ENCODE data around the gene SMYD3.

Gene SMYD3

DNA sequence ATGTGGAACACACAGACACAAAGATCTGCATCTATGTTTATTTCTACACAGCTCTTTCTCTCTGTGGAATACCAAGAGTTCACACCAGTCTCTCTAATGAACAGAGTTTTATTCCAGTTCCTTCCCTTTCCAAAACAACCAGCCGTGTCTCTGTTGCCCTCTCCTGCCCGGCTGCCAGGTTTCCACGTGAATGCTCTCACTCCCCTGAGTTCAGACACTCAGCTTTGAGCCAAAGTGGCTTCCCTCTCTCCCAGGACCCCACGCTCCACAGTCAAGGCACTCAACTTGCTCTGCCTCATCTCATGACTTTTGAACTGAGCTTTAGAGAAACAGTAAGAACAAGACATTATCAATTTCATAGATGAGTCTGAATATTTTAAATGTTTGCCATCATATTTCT lies 488.9 kb downstream of the SMYD3 start:
- TF ChIP-seq CTCF (IDR thresholded peaks at IDR 0.05), result no peak
- Histone ChIP-seq H3K4me2 (ENCODE audit: low read length) (no peak overlapping the region), H3K4me1 (no peaks in the 10 kb centered on the region), H3K9ac (no peak overlapping the region), H3K4me3 (ENCODE audit: low read depth, low read length) (no peak overlapping the region), H3K79me2 (no peaks in the 10 kb centered on the region), H3K36me3 (ENCODE audit: control insufficient read depth, insufficient read depth, low read length) (no peaks in the 10 kb centered on the region), H3K27ac (no peak overlapping the region), H3K27me3 (ENCODE audit: control insufficient read depth, insufficient read depth, low read length) (no peaks in the 10 kb centered on the region), H3K9me3 (ENCODE audit: control insufficient read depth, low read length) (no peaks in the 10 kb centered on the region), H2AFZ (no peak overlapping the region)

DNA sequence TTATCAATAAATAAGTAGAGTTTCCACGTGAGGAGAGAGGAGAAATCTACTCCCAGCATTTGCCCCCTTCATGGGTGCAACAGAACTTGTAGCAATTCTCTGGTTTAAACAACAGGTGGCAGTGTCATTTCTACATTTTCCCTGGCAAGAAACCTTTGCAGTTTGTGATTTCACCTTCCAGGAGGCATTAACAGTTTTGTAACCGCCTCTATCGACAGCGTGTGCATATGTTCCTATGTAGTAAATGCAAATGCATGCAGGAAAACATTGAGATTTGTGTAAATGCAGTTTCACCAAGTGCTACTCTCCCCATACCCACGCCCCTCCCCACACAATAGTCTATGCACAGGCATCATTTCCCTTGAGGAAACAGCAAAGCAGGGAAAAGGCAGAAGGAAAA lies 494.7 kb downstream of the SMYD3 start:
- no peaks in the 10 kb centered on the region for H3K36me3 ChIP-seq (ENCODE audit: control insufficient read depth, insufficient read depth, low read length)
- H3K79me2 ChIP-seq, result no peaks in the 10 kb centered on the region
- TF ChIP-seq CTCF (IDR thresholded peaks at IDR 0.05), result no peak
- H3K27ac ChIP-seq, result no peak overlapping the region
- no peak overlapping the region for H3K4me2 ChIP-seq (ENCODE audit: low read length)
- no peak overlapping the region for H3K9ac ChIP-seq
- no peaks in the 10 kb centered on the region for H3K9me3 ChIP-seq (ENCODE audit: control insufficient read depth, low read length)
- H2AFZ ChIP-seq, result no peak overlapping the region
- H3K4me1 ChIP-seq, result no peaks in the 10 kb centered on the region
- H3K4me3 ChIP-seq (ENCODE audit: low read depth, low read length), result no peak overlapping the region
- H3K27me3 ChIP-seq (ENCODE audit: control insufficient read depth, insufficient read depth, low read length), result no peaks in the 10 kb centered on the region

DNA sequence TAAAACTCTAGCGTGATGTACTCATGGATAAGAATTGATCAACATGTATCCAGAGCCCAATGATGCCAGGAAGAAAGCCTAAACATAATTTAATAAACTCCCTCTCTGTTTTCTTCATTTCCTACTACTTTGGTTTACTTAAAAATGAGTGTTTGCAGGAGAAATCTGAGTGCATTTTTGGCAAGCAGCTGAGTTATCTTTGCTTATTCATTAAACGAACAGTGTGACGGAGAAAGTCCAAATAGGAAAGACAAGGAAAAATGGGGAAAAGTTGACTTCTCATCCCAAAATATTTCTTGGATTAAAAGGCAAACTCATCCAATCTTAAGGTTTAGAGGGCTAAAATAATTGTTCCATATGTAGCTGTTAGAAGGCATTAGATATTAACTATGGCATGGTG lies 496.7 kb downstream of the SMYD3 start:
- Histone ChIP-seq H3K4me3 (ENCODE audit: low read depth, low read length) (no peak overlapping the region), H3K9me3 (ENCODE audit: control insufficient read depth, low read length) (no peaks in the 10 kb centered on the region), H3K9ac (no peak overlapping the region), H3K27me3 (ENCODE audit: control insufficient read depth, insufficient read depth, low read length) (no peaks in the 10 kb centered on the region), H3K4me1 (no peaks in the 10 kb centered on the region), H2AFZ (no peak overlapping the region), H3K36me3 (ENCODE audit: control insufficient read depth, insufficient read depth, low read length) (no peaks in the 10 kb centered on the region), H3K79me2 (no peaks in the 10 kb centered on the region), H3K4me2 (ENCODE audit: low read length) (no peak overlapping the region), H3K27ac (no peak overlapping the region)
- no peak for TF ChIP-seq CTCF (IDR thresholded peaks at IDR 0.05)

DNA sequence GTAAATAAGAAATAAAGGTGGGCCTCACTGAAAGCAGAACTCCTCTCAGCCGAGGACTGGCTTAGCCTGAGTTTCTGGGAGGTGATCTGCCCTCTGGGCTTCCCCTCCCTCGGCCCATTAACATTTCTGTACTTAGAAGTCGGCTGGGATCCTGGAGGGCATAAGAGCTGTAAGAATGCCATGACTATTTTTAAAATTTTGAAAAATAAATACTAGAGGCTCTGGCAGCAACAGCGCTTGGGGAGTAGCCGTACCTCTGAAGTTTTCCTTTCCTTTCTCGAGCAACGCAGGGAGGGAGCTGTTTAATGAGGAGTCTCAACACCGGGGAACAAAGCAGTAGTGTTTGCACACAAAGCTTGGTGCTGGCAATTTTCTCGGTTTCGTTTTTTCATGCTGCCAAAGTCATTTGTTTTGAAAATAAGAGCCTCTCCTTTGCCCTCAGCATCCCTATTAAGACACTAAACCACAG lies 498.7 kb downstream of the SMYD3 start:
- Histone ChIP-seq H3K9me3 (ENCODE audit: control insufficient read depth, low read length) (no peaks in the 10 kb centered on the region), H3K36me3 (ENCODE audit: control insufficient read depth, insufficient read depth, low read length) (no peaks in the 10 kb centered on the region), H2AFZ (no peak overlapping the region), H3K27ac (no peak overlapping the region), H3K4me1 (no peaks in the 10 kb centered on the region), H3K27me3 (ENCODE audit: control insufficient read depth, insufficient read depth, low read length) (no peaks in the 10 kb centered on the region), H3K79me2 (no peaks in the 10 kb centered on the region), H3K4me3 (ENCODE audit: low read depth, low read length) (no peak overlapping the region), H3K9ac (no peak overlapping the region), H3K4me2 (ENCODE audit: low read length) (no peak overlapping the region)
- no peak for TF ChIP-seq CTCF (IDR thresholded peaks at IDR 0.05)

DNA sequence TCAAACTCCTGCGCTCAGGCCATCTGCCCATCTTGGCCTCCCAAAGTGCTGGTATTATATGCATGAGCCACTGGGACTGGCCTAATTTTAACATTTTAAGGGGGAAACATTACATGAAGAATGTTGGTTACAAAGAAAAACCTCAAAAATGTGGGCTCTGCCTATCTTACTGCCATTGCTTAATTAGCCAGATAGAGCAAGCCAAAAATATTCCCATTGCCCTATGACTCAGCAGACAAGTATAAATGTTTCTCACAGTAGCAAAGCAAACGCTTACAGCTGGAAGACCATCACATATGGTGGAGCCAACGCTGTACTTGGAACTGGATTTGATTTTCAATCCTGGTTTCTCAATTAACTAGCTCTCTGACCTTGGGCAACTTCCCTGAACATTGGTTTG lies 502.0 kb downstream of the SMYD3 start:
- Histone ChIP-seq H3K9ac (no peak overlapping the region), H2AFZ (no peak overlapping the region), H3K79me2 (no peaks in the 10 kb centered on the region), H3K36me3 (ENCODE audit: control insufficient read depth, insufficient read depth, low read length) (no peaks in the 10 kb centered on the region), H3K27ac (no peak overlapping the region), H3K27me3 (ENCODE audit: control insufficient read depth, insufficient read depth, low read length) (no peaks in the 10 kb centered on the region), H3K9me3 (ENCODE audit: control insufficient read depth, low read length) (no peaks in the 10 kb centered on the region), H3K4me1 (no peaks in the 10 kb centered on the region), H3K4me3 (ENCODE audit: low read depth, low read length) (no peak overlapping the region), H3K4me2 (ENCODE audit: low read length) (no peak overlapping the region)
- TF ChIP-seq CTCF (IDR thresholded peaks at IDR 0.05), result no peak
